PC-9 (cell line): Measurements from ENCODE around the gene CCR4. TPM values are rescaled to one million over a fixed set of nuclear protein-coding genes. Genes with fewer than 3 reads are reported as not detected.
A peak's percentile ranks its signal among the peaks of the same experiment; 100 is the strongest.
"Not testable (repeated sequence)": the region's sequence is repeated elsewhere in the genome, so short reads cannot be mapped to it uniquely, and the experiment has no call there.

Source experiments
- BruUV-seq: library from RNA; stranded (reverse); fragments of 400-500 nt; replicated peaks from 2 replicates; lab custom pipeline; 2021; lab: Mats Ljungman, UMichigan
- CTCF ChIA-PET: fragments of 300-600 bp; sonication (Branson Sonifier 250); formaldehyde crosslinking; loops from one replicate; lab custom pipeline; 2022; ENCODE audit warnings: antibody characterized with exemption; lab: Charles Lee
- POLR2A ChIA-PET: fragments of 300-600 bp; sonication (Branson Sonifier 250); formaldehyde crosslinking; loops from one replicate; lab custom pipeline; 2022; ENCODE audit warnings: antibody characterized with exemption; ENCODE audit not compliant: unreplicated experiment; lab: Charles Lee
- DNase-seq, 2 experiments: peaks; one replicate each; pipeline versions ENCODE4 v3.0.0 to v3.0.0-alpha.2; 2015 to 2022; ENCODE audit warnings: mixed read lengths in 1 of 2
- H2AFZ ChIP-seq: fragments of 200-600 bp; sonication (generic); 2 replicates; pipeline ENCODE4 v1.8.1; 2017; ENCODE audit warnings: antibody characterized with exemption
- H3F3A ChIP-seq: fragments of 200-600 bp; sonication (generic); 2 replicates; pipeline ENCODE4 v1.8.1; 2017; ENCODE audit warnings: antibody characterized with exemption, mild to moderate bottlenecking, low read depth; ENCODE audit not compliant: insufficient read depth
- H3K27ac ChIP-seq: fragments of 200-600 bp; sonication (generic); 2 replicates; pipeline ENCODE4 v1.6.1; 2016; ENCODE audit warnings: mixed run types
- H3K27me3 ChIP-seq: fragments of 200-600 bp; sonication (generic); 2 replicates; pipeline ENCODE4 v1.6.1; 2016; ENCODE audit warnings: low read depth, mixed run types; ENCODE audit not compliant: insufficient read depth
- H3K36me3 ChIP-seq: fragments of 200-600 bp; sonication (generic); 2 replicates; pipeline ENCODE4 v1.6.1; 2016; ENCODE audit warnings: low read depth, mixed run types
- H3K4me1 ChIP-seq: fragments of 200-600 bp; sonication (generic); replicated peaks from 2 replicates; pipeline ENCODE4 v1.6.1; 2016; ENCODE audit warnings: mixed run types; ENCODE audit not compliant: insufficient read depth
- H3K4me2 ChIP-seq: fragments of 200-600 bp; sonication (generic); 2 replicates; pipeline ENCODE4 v1.6.1; 2017; ENCODE audit warnings: mixed run types
- H3K4me3 ChIP-seq: fragments of 200-600 bp; sonication (generic); 2 replicates; pipeline ENCODE4 v1.6.1; 2016; ENCODE audit warnings: mixed run types
- H3K79me2 ChIP-seq: fragments of 200-600 bp; sonication (generic); 2 replicates; pipeline ENCODE4 v1.6.1; 2017; ENCODE audit warnings: low read depth, mixed run types
- H3K9me2 ChIP-seq: fragments of 200-600 bp; sonication (generic); 2 replicates; pipeline ENCODE4 v1.8.1; 2017; ENCODE audit warnings: mild to moderate bottlenecking; ENCODE audit not compliant: insufficient read depth
- H3K9me3 ChIP-seq: fragments of 200-600 bp; sonication (generic); 2 replicates; pipeline ENCODE4 v1.8.1; 2016; ENCODE audit warnings: low read depth; ENCODE audit not compliant: insufficient read depth
- H4K20me1 ChIP-seq: fragments of 200-600 bp; sonication (generic); 2 replicates; pipeline ENCODE4 v1.8.1; 2017; ENCODE audit not compliant: insufficient read depth
- EZH2 ChIP-seq: fragments of 200-600 bp; sonication (generic); IDR thresholded peaks from 2 replicates; pipeline ENCODE4 v1.8.0; 2017; ENCODE audit warnings: antibody characterized with exemption, low read depth
- intact Hi-C: fragments of 100-400 bp; cut with micrococcal nuclease; formaldehyde crosslinking; loops from one replicate; pipeline ENCODE4 v1.10.0; 2022; ENCODE audit not compliant: unreplicated experiment
- total RNA-seq: library from RNA; stranded (reverse); gene quantifications from 2 replicates; pipeline ENCODE4 v1.2.3, GENCODE V29; 2021
- TF ChIP-seq, protein P1 (sequence below): fragments of 200-600 bp; sonication (generic); conservative IDR thresholded peaks from 2 replicates; pipeline ENCODE4 v1.6.1; 2017; ENCODE audit warnings: mixed run types, antibody characterized with exemption, mild to moderate bottlenecking, moderate library complexity

CCR4 gene
- total RNA-seq, 1 experiment from 2014 or later: not detected

DNA sequence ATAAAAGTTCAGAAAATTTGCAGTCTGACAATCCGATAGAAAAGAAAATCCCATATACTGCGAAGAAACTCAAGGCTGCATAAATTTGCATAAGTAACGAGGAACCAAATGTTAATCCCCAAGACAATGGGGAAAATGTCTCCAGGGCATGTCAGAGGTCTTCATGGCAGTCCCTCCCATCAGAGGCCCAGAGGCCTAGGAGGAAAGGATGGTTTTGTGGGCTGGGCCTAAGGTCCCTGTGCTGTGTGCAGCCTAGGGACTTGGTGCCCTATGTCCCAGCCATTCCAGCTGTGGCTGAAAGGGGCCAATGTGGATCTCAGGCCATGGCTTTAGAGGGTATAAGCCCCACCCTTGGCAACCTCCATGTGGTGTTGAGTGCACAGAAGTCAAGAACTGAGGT is 21.3 kb upstream of the CCR4 start:
- Histone ChIP-seq H3K27ac (no peak overlapping the region), H3F3A (no peaks in the 10 kb centered on the region), H3K9me3 (no peaks in the 10 kb centered on the region), H3K79me2 (no peaks in the 10 kb centered on the region), H3K36me3 (no peaks in the 10 kb centered on the region), H3K4me1 (no peaks in the 10 kb centered on the region), H3K4me3 (no peak overlapping the region), H3K4me2 (no peak overlapping the region), H3K27me3 (no peaks in the 10 kb centered on the region), H2AFZ (no peak overlapping the region), H3K9me2 (no peaks in the 10 kb centered on the region), H4K20me1 (no peaks in the 10 kb centered on the region)
- no TSS peak for BruUV-seq
- POLR2A ChIA-PET: no interaction called here
- DNase-seq: no peak
- no peak for TF ChIP-seq EZH2
- TF ChIP-seq, protein P1, sequence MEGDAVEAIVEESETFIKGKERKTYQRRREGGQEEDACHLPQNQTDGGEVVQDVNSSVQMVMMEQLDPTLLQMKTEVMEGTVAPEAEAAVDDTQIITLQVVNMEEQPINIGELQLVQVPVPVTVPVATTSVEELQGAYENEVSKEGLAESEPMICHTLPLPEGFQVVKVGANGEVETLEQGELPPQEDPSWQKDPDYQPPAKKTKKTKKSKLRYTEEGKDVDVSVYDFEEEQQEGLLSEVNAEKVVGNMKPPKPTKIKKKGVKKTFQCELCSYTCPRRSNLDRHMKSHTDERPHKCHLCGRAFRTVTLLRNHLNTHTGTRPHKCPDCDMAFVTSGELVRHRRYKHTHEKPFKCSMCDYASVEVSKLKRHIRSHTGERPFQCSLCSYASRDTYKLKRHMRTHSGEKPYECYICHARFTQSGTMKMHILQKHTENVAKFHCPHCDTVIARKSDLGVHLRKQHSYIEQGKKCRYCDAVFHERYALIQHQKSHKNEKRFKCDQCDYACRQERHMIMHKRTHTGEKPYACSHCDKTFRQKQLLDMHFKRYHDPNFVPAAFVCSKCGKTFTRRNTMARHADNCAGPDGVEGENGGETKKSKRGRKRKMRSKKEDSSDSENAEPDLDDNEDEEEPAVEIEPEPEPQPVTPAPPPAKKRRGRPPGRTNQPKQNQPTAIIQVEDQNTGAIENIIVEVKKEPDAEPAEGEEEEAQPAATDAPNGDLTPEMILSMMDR: no peak
- intact Hi-C loops: no loop called here
- CTCF ChIA-PET: no interaction called here

DNA sequence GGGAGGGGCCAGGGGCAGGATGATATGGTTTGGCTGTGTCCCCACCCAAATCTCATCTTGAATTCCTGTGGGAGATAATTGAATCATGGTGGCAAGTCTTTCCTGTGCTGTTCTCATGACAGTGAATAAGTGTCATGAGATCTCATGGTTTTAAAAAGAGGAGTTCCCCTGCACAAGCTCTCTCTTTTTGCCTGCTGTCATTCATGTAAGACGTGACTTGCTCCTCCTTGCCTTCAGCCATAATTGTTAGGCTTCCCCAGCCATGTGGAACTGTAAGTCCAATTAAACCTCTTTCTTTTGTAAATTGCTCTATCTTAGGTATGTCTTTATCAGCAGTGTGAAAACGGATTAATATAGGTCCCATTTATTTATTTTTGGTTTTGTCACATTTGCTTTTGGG is 20.2 kb upstream of the CCR4 start:
- H3K4me1 ChIP-seq, H3K9me2 ChIP-seq, H4K20me1 ChIP-seq, H3K9me3 ChIP-seq, H3K27ac ChIP-seq, H3K36me3 ChIP-seq, POLR2A ChIA-PET, H3K4me2 ChIP-seq, DNase-seq, intact Hi-C loops, H3K27me3 ChIP-seq, BruUV-seq, H3K79me2 ChIP-seq, H3F3A ChIP-seq, H2AFZ ChIP-seq, H3K4me3 ChIP-seq: not testable (repeated sequence)
- CTCF ChIA-PET: interaction anchor here (0.7 kb wide), 1 partner anchor 194 kb away, joined by 4 read pairs; no protein-coding TSS in a partner anchor

DNA sequence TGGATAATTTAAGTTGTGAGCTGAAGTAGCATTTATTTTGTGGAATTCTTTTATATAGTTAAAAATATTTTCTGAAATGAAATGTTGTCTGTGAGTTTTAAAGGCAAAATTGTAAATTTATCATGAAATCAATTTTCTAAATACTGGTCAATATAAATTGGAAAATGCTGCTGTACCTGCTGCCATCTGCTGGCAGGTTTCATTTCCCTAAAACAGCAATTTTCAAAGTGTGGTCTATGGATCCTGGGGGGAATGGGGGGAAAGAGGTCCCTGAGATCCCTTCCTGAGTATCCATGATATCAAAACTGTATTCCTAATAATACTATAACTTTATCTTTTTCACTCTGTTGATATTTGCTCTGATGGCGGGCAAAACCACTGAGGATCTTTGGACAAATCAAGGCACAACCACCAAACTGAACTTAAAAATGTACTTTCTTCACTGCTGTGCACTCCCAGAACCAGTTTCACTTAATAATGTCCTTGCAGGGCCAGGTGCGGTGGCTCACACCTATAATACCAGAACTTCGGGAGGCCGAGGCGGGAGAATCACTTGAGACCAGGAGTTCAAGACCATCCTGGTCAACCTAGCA is 17.2 kb upstream of the CCR4 start:
- H4K20me1 ChIP-seq: no peaks in the 10 kb centered on the region
- no peaks in the 10 kb centered on the region for H3K9me2 ChIP-seq
- no peaks in the 10 kb centered on the region for H3F3A ChIP-seq
- no peaks in the 10 kb centered on the region for H3K27me3 ChIP-seq
- no peaks in the 10 kb centered on the region for H3K36me3 ChIP-seq
- no peak overlapping the region for H3K4me3 ChIP-seq
- no peak overlapping the region for H3K27ac ChIP-seq
- POLR2A ChIA-PET: no interaction called here
- intact Hi-C loops: loop anchor here (1.0 to 2.0 kb wide), 2 partner anchors 201 to 423 kb away; no protein-coding TSS in a partner anchor
- no peak overlapping the region for H3K4me2 ChIP-seq
- H3K4me1 ChIP-seq: no peaks in the 10 kb centered on the region
- no TSS peak for BruUV-seq
- CTCF ChIA-PET: interaction anchor here (0.5 to 0.6 kb wide), 2 partner anchors 140 to 233 kb away, joined by 4 to 9 read pairs; no protein-coding TSS in a partner anchor
- TF ChIP-seq EZH2: no peak
- TF ChIP-seq, protein P1: peak; percentile 64
- no peaks in the 10 kb centered on the region for H3K9me3 ChIP-seq
- H3K79me2 ChIP-seq: no peaks in the 10 kb centered on the region
- peak in 1 of 2 experiments; percentile 9 for DNase-seq
- H2AFZ ChIP-seq: no peak overlapping the region

DNA sequence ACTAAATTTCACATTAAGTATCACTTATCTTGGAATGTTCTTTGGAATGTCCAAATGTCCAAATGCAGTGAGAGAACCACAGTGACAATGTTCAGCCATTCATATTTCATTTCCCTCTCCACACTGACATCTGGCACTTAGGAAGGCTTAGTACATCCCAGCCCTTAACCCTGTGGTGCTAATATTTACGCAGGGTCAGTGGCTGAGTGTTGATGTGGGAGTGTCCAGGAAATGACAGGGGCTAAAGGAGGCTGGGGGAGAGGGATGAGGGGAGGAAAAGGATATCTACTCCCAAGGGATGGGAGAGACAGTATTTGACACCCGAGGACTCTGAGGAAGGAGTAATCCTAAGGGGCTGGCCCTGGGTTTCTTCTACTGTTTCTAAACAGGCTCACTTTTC is 14.1 kb upstream of the CCR4 start:
- BruUV-seq: no TSS peak
- no peaks in the 10 kb centered on the region for H3K4me1 ChIP-seq
- H3K79me2 ChIP-seq: no peaks in the 10 kb centered on the region
- H3F3A ChIP-seq: no peaks in the 10 kb centered on the region
- H2AFZ ChIP-seq: no peak overlapping the region
- H3K4me2 ChIP-seq: no peak overlapping the region
- no peak overlapping the region for H3K4me3 ChIP-seq
- ChIA-PET CTCF (no interaction called here), POLR2A (no interaction called here)
- TF ChIP-seq, protein P1: no peak
- no peak for TF ChIP-seq EZH2
- no peak for DNase-seq
- no peaks in the 10 kb centered on the region for H4K20me1 ChIP-seq
- intact Hi-C loops: no loop called here
- no peaks in the 10 kb centered on the region for H3K36me3 ChIP-seq
- no peaks in the 10 kb centered on the region for H3K9me3 ChIP-seq
- H3K27me3 ChIP-seq: no peaks in the 10 kb centered on the region
- H3K9me2 ChIP-seq: no peaks in the 10 kb centered on the region
- no peak overlapping the region for H3K27ac ChIP-seq

DNA sequence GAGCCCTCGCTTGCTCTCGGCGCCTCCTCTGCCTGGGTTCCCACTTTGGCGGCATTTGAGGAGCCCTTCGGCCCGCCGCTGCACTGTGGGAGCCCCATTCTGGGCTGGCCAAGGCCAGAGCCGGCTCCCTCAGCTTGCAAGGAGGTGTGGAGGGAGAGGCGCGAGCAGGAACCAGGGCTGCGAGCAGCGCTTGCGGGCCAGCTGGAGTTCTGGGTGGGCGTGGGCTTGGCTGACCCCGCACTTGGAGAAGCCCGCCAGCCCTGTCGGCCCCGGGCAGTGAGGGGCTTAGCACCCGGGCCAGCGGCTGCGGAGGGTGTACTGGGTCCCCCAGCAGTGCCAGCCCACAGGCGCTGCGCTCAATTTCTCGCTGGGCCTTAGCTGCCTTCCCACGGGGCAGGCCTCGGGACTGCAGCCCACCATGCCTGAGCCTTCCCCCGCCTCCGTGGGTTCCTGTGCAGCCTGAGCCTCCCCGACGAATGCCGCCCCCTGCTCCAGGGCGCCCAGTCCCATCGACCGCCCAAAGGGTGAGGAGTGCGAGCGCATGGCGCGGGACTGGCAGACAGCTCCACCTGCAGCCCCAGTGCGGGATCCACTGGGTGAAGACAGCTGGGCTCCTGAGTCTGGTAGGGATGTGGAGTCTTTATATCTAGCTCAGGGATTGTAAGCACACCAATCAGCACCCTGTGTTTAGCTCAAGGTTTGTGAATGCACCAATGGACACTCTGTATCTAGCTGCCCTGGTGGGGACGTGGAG is 11.7 kb upstream of the CCR4 start:
- POLR2A ChIA-PET, CTCF ChIA-PET, H3K27me3 ChIP-seq, DNase-seq, H3K4me2 ChIP-seq, H3K9me3 ChIP-seq, H3K9me2 ChIP-seq, H3K27ac ChIP-seq, H3F3A ChIP-seq, H2AFZ ChIP-seq, H4K20me1 ChIP-seq, H3K79me2 ChIP-seq, intact Hi-C loops, H3K36me3 ChIP-seq, H3K4me3 ChIP-seq, H3K4me1 ChIP-seq, BruUV-seq: not testable (repeated sequence)
